Mesenchymal stem cell (in vitro differentiated cells and primary cell): ENCODE data around the gene SMPD3.
A peak's percentile ranks its signal among the peaks of the same experiment; 100 is the strongest.

Experiments
- DNase-seq: peaks from one replicate; pipeline ENCODE4 v3.0.0-alpha.2; 2013
- H2AFZ ChIP-seq: one replicate; pipeline ENCODE4 v1.6.1; 2013; ENCODE audit warnings: low read depth, mild to moderate bottlenecking, control low read depth, inconsistent platforms, low read length, moderate library complexity
- H2AK5ac ChIP-seq: 2 replicates; pipeline ENCODE4 v1.6.1; 2013; ENCODE audit warnings: low read length, moderate library complexity, mild to moderate bottlenecking, inconsistent platforms; ENCODE audit not compliant: severe bottlenecking
- H2BK120ac ChIP-seq: one replicate; pipeline ENCODE4 v1.6.1; 2013; ENCODE audit warnings: low read depth, mild to moderate bottlenecking, inconsistent platforms, low read length, moderate library complexity
- H2BK12ac ChIP-seq, 2 experiments: one replicate each; pipeline ENCODE4 v1.6.1; 2013; ENCODE audit warnings: inconsistent platforms in 2 of 2, low read length in 2 of 2, mild to moderate bottlenecking in 2 of 2, moderate library complexity in 2 of 2, control low read depth in 1 of 2
- H2BK15ac ChIP-seq: one replicate; pipeline ENCODE4 v1.6.1; 2013; ENCODE audit warnings: mild to moderate bottlenecking, low read depth, inconsistent platforms; ENCODE audit not compliant: poor library complexity, severe bottlenecking
- H2BK5ac ChIP-seq: 2 replicates; pipeline ENCODE4 v1.6.1; 2013; ENCODE audit warnings: low read depth, mild to moderate bottlenecking, low read length, control low read depth, inconsistent platforms; ENCODE audit not compliant: poor library complexity, severe bottlenecking
- H3K14ac ChIP-seq, 2 experiments: one replicate each; pipeline ENCODE4 v1.6.1; 2013; ENCODE audit warnings: inconsistent platforms in 2 of 2, low read length in 2 of 2, control low read depth in 1 of 2, mild to moderate bottlenecking in 1 of 2, moderate library complexity in 1 of 2
- H3K18ac ChIP-seq, 2 experiments: one replicate each; pipeline ENCODE4 v1.6.1; 2013; ENCODE audit warnings: inconsistent platforms in 2 of 2, low read length in 2 of 2, control low read depth in 1 of 2, low read depth in 1 of 2, mild to moderate bottlenecking in 1 of 2
- H3K23ac ChIP-seq, 2 experiments: one replicate each; pipeline ENCODE4 v1.6.1; 2013; ENCODE audit warnings: inconsistent platforms in 2 of 2, low read length in 2 of 2, mild to moderate bottlenecking in 2 of 2, moderate library complexity in 2 of 2, control low read depth in 1 of 2
- H3K27ac ChIP-seq: 2 replicates; pipeline ENCODE4 v1.5.1; 2013; ENCODE audit warnings: mild to moderate bottlenecking, moderate library complexity, low read length, control low read depth, inconsistent platforms; ENCODE audit not compliant: poor library complexity, severe bottlenecking
- H3K27me3 ChIP-seq, 2 experiments: 2 replicates each; pipeline versions ENCODE4 v1.6.1 to v1.7.0; 2013; ENCODE audit warnings: low read length in 2 of 2, mild to moderate bottlenecking in 2 of 2, moderate library complexity in 2 of 2, control low read depth in 1 of 2, inconsistent platforms in 1 of 2; ENCODE audit not compliant: control insufficient read depth in 1 of 2, insufficient read depth in 1 of 2
- H3K36me3 ChIP-seq, 2 experiments: 2 replicates each; pipeline versions ENCODE4 v1.6.1 to v1.7.0; 2013; ENCODE audit warnings: low read length in 2 of 2, control low read depth in 1 of 2, inconsistent platforms in 1 of 2, low read depth in 1 of 2, mild to moderate bottlenecking in 1 of 2; ENCODE audit not compliant: insufficient read depth in 2 of 2, control insufficient read depth in 1 of 2
- H3K4ac ChIP-seq, 2 experiments: one replicate each; pipeline ENCODE4 v1.6.1; 2013; ENCODE audit warnings: inconsistent platforms in 2 of 2, low read length in 2 of 2, mild to moderate bottlenecking in 2 of 2, moderate library complexity in 2 of 2, control low read depth in 1 of 2, low read depth in 1 of 2
- H3K4me1 ChIP-seq: 2 replicates; pipeline ENCODE4 v1.6.1; 2013; ENCODE audit warnings: low read depth, low read length, control low read depth; ENCODE audit not compliant: control insufficient read depth, insufficient read depth
- H3K4me2 ChIP-seq: 2 replicates; pipeline ENCODE4 v1.6.1; 2013; ENCODE audit warnings: low read length, mild to moderate bottlenecking, inconsistent platforms; ENCODE audit not compliant: poor library complexity, severe bottlenecking
- H3K4me3 ChIP-seq, 2 experiments: 2 replicates each; pipeline versions ENCODE4 v1.5.1 to v1.7.0; 2013; ENCODE audit warnings: low read length in 2 of 2, mild to moderate bottlenecking in 2 of 2, control low read depth in 1 of 2, low read depth in 1 of 2; ENCODE audit not compliant: insufficient read depth in 1 of 2
- H3K79me1 ChIP-seq: replicated peaks from 2 replicates; pipeline ENCODE4 v1.6.1; 2013; ENCODE audit warnings: mild to moderate bottlenecking, control low read depth, low read length, inconsistent platforms; ENCODE audit not compliant: poor library complexity, severe bottlenecking
- H3K9ac ChIP-seq: 2 replicates; pipeline ENCODE4 v1.7.0; 2013; ENCODE audit warnings: mild to moderate bottlenecking, low read length, moderate library complexity
- H3K9me3 ChIP-seq: 2 replicates; pipeline ENCODE4 v1.7.0; 2013; ENCODE audit warnings: mild to moderate bottlenecking, low read length; ENCODE audit not compliant: control insufficient read depth
- H4K8ac ChIP-seq: one replicate; pipeline ENCODE4 v1.6.1; 2013; ENCODE audit warnings: inconsistent platforms, mild to moderate bottlenecking, low read length, moderate library complexity
- H4K91ac ChIP-seq: one replicate; pipeline ENCODE4 v1.6.1; 2013; ENCODE audit warnings: mild to moderate bottlenecking, low read length, inconsistent platforms
- WGBS: methylation state at CpG from one replicate; pipeline ENCODE4 v1.1.7; 2013; ENCODE audit warnings: mixed read lengths; 5-methylcytosine and 5-hydroxymethylcytosine counted together

Gene SMPD3

GRCh38 chr16:68452176-68452575, 3.9 kb upstream of the SMPD3 start:
- 0% methylated on average over 1 of the region's 1 CpG for WGBS
- H2AFZ ChIP-seq = no peak overlapping the region
- no peak overlapping the region for H3K4me2 ChIP-seq
- no peak overlapping the region for H3K9ac ChIP-seq
- H2BK120ac ChIP-seq = no peak overlapping the region
- H3K18ac ChIP-seq = no peak overlapping the region
- H3K4me1 ChIP-seq = peaks cover 17% of the 10 kb centered on the region
- no peak overlapping the region for H3K14ac ChIP-seq
- H2BK12ac ChIP-seq = no peak overlapping the region
- no peak overlapping the region for H4K8ac ChIP-seq
- H3K4me3 ChIP-seq = no peak overlapping the region
- DNase-seq = no peak
- H4K91ac ChIP-seq = no peak overlapping the region
- peaks cover 20 to 43% of the 10 kb centered on the region in 2 experiments for H3K27me3 ChIP-seq
- H3K27ac ChIP-seq = no peak overlapping the region
- H2BK15ac ChIP-seq = no peak overlapping the region
- no peaks in the 10 kb centered on the region for H3K79me1 ChIP-seq
- H3K23ac ChIP-seq = no peak overlapping the region
- H3K36me3 ChIP-seq = no peaks in the 10 kb centered on the region
- H3K4ac ChIP-seq = no peak overlapping the region
- no peak overlapping the region for H2AK5ac ChIP-seq
- H3K9me3 ChIP-seq = no peaks in the 10 kb centered on the region
- no peak overlapping the region for H2BK5ac ChIP-seq

GRCh38 chr16:68451676-68452075, 3.4 kb upstream of the SMPD3 start:
- WGBS = 86% methylated on average over 1 of the region's 1 CpG
- no peak overlapping the region for H2BK120ac ChIP-seq
- H3K27me3 ChIP-seq = peaks cover 25 to 48% of the 10 kb centered on the region in 2 experiments

GRCh38 chr16:68450741-68451255, 2.5 kb upstream of the SMPD3 start:
- no peak overlapping the region for H2AFZ ChIP-seq
- no peak overlapping the region for H2BK12ac ChIP-seq
- H3K4me1 ChIP-seq = peaks cover 19% of the 10 kb centered on the region
- no peak overlapping the region for H2BK15ac ChIP-seq
- no peak overlapping the region for H4K8ac ChIP-seq
- H3K4me2 ChIP-seq = no peak overlapping the region
- H3K4me3 ChIP-seq = no peak overlapping the region
- H2BK120ac ChIP-seq = no peak overlapping the region
- no peak overlapping the region for H4K91ac ChIP-seq
- no peak overlapping the region for H3K4ac ChIP-seq
- H2BK5ac ChIP-seq = no peak overlapping the region
- no peak overlapping the region for H3K18ac ChIP-seq
- H3K23ac ChIP-seq = no peak overlapping the region
- H2AK5ac ChIP-seq = no peak overlapping the region
- H3K9ac ChIP-seq = no peak overlapping the region
- H3K27ac ChIP-seq = no peak overlapping the region
- H3K79me1 ChIP-seq = no peaks in the 10 kb centered on the region
- H3K14ac ChIP-seq = no peak overlapping the region
- H3K36me3 ChIP-seq = no peaks in the 10 kb centered on the region
- WGBS = 67% methylated on average over 3 of the region's 3 CpGs
- peaks cover 34 to 56% of the 10 kb centered on the region in 2 experiments for H3K27me3 ChIP-seq
- H3K9me3 ChIP-seq = peaks cover 3% of the 10 kb centered on the region
- DNase-seq = no peak

More at GRCh38 chr16:68451676-68452075, 3.4 kb upstream of the SMPD3 start:
- no peak overlapping the region for H3K9ac ChIP-seq
- H2BK5ac ChIP-seq = no peak overlapping the region
- H3K4ac ChIP-seq = no peak overlapping the region
- H3K4me2 ChIP-seq = no peak overlapping the region
- H3K23ac ChIP-seq = no peak overlapping the region
- no peak overlapping the region for H4K8ac ChIP-seq
- H3K4me1 ChIP-seq = peaks cover 19% of the 10 kb centered on the region
- H4K91ac ChIP-seq = no peak overlapping the region
- no peak overlapping the region for H3K4me3 ChIP-seq
- DNase-seq = no peak
- H2BK15ac ChIP-seq = no peak overlapping the region
- no peaks in the 10 kb centered on the region for H3K79me1 ChIP-seq
- H3K9me3 ChIP-seq = no peaks in the 10 kb centered on the region
- H2BK12ac ChIP-seq = no peak overlapping the region
- no peaks in the 10 kb centered on the region for H3K36me3 ChIP-seq
- H2AFZ ChIP-seq = no peak overlapping the region
- no peak overlapping the region for H3K18ac ChIP-seq
- H2AK5ac ChIP-seq = no peak overlapping the region
- no peak overlapping the region for H3K27ac ChIP-seq
- H3K14ac ChIP-seq = no peak overlapping the region

- peak overlapping the region; percentile 85 for H3K4me2 ChIP-seq
- H2AFZ ChIP-seq = no peak overlapping the region
- peaks cover 19% of the 10 kb centered on the region for H3K4me1 ChIP-seq
- H3K23ac ChIP-seq = no peak overlapping the region
- H2BK15ac ChIP-seq = no peak overlapping the region
- H3K4ac ChIP-seq = no peak overlapping the region
- H3K9me3 ChIP-seq = peaks cover 3% of the 10 kb centered on the region
- no peak overlapping the region for H3K9ac ChIP-seq
- peak overlapping the region; percentile 22 to 73 for H3K4me3 ChIP-seq
- H4K91ac ChIP-seq = no peak overlapping the region
- no peaks in the 10 kb centered on the region for H3K36me3 ChIP-seq
- H3K79me1 ChIP-seq = no peaks in the 10 kb centered on the region
- WGBS = 10% methylated on average over 27 of the region's 36 CpGs
- no peak overlapping the region for H2BK5ac ChIP-seq
- no peak overlapping the region for H3K14ac ChIP-seq
- DNase-seq = no peak
- H3K27me3 ChIP-seq = peaks cover 39 to 72% of the 10 kb centered on the region in 2 experiments
- H2BK12ac ChIP-seq = no peak overlapping the region
- no peak overlapping the region for H2BK120ac ChIP-seq
- no peak overlapping the region for H3K18ac ChIP-seq
- H2AK5ac ChIP-seq = no peak overlapping the region
- no peak overlapping the region for H4K8ac ChIP-seq
- no peak overlapping the region for H3K27ac ChIP-seq
These were observed 502 bp downstream of the SMPD3 start for GRCh38 chr16:68447653-68448359.
